Measurements from ENCODE around the gene MED16. TPM values are rescaled to one million over a fixed set of nuclear protein-coding genes. Genes with fewer than 3 reads are reported as not detected.

Gene MED16
- total RNA-seq, 6 donors from 2014 or later: 33.5 to 110 (median 62.1) TPM

GRCh38 chr19:873084-873483 is 19.9 kb downstream of the MED16 start:
- Histone ChIP-seq H3K27me3 (no peaks in the 10 kb centered on the region), H3K36me3 (peaks cover 5 to 81% (median 53%) of the 10 kb centered on the region in 4 donors), H3K4me1 (peaks cover 9 to 21% (median 14%) of the 10 kb centered on the region in 4 donors), H3K27ac (peak overlapping the region in 2 of 4 donors; percentile 75 to 83), H3K9me3 (no peaks in the 10 kb centered on the region), H3K4me3 (peak overlapping the region in 1 of 4 donors; percentile 36)
- WGBS, 2 donors: 88 to 91% methylated on average over 5 to 6 of the region's 13 CpGs
- TF ChIP-seq CTCF (IDR thresholded peaks at IDR 0.05) (no peak), EP300 (IDR thresholded peaks at IDR 0.05) (no peak), POLR2AphosphoS5 (IDR thresholded peaks at IDR 0.05) (no peak), POLR2A (IDR thresholded peaks at IDR 0.05) (no peak)
- ATAC-seq (ENCODE audit: low FRiP score in 2 of 2) (peak; percentile 37 to 39), DNase-seq (no peak)

GRCh38 chr19:872266-872951 is 20.6 kb downstream of the MED16 start:
- H3K36me3 ChIP-seq: peaks cover 5 to 87% (median 57%) of the 10 kb centered on the region in 4 donors

GRCh38 chr19:871446-872265 is 21.3 kb downstream of the MED16 start:
- H3K4me3 ChIP-seq: no peak overlapping the region
- no peak for DNase-seq
- WGBS, 2 donors: 84 to 93% methylated on average over 13 to 21 of the region's 33 CpGs
- no peaks in the 10 kb centered on the region for H3K9me3 ChIP-seq
- TF ChIP-seq POLR2A (IDR thresholded peaks at IDR 0.05) (no peak), CTCF (IDR thresholded peaks at IDR 0.05) (no peak), POLR2AphosphoS5 (IDR thresholded peaks at IDR 0.05) (no peak), EP300 (IDR thresholded peaks at IDR 0.05) (no peak)
- peaks cover 9 to 21% (median 15%) of the 10 kb centered on the region in 4 donors for H3K4me1 ChIP-seq
- ATAC-seq (ENCODE audit: low FRiP score in 2 of 2): no peak
- peak overlapping the region in 3 of 4 donors; percentile 35 to 83 (median 83) for H3K27ac ChIP-seq
- H3K27me3 ChIP-seq: no peaks in the 10 kb centered on the region
- H3K36me3 ChIP-seq: peaks cover 0 to 82% (median 55%) of the 10 kb centered on the region in 4 donors

More at GRCh38 chr19:872266-872951, 20.6 kb downstream of the MED16 start:
- H3K9me3 ChIP-seq: no peaks in the 10 kb centered on the region
- peaks cover 9 to 21% (median 15%) of the 10 kb centered on the region in 4 donors for H3K4me1 ChIP-seq
- H3K4me3 ChIP-seq: peak overlapping the region in 1 of 4 donors; percentile 36
- 70 to 76% methylated on average over 17 to 26 of the region's 27 CpGs for WGBS, 2 donors
- TF ChIP-seq POLR2AphosphoS5 (IDR thresholded peaks at IDR 0.05): no peak
- TF ChIP-seq EP300 (IDR thresholded peaks at IDR 0.05): no peak
- TF ChIP-seq POLR2A (IDR thresholded peaks at IDR 0.05): no peak
- no peak for TF ChIP-seq CTCF (IDR thresholded peaks at IDR 0.05)
- ATAC-seq (ENCODE audit: low FRiP score in 2 of 2) (peak; percentile 69 to 76), DNase-seq (peak; percentile 48 to 86)
- no peaks in the 10 kb centered on the region for H3K27me3 ChIP-seq
- peak overlapping the region; percentile 32 to 83 (median 55) for H3K27ac ChIP-seq

GRCh38 chr19:870963-871401 is 22.0 kb downstream of the MED16 start:
- ATAC-seq (ENCODE audit: low FRiP score in 2 of 2) (no peak), DNase-seq (peak in 1 of 2 donors; percentile 91)
- Histone ChIP-seq H3K27ac (peak overlapping the region in 2 of 4 donors; percentile 35 to 83), H3K9me3 (no peaks in the 10 kb centered on the region), H3K4me3 (no peak overlapping the region), H3K27me3 (no peaks in the 10 kb centered on the region), H3K36me3 (peaks cover 0 to 75% (median 52%) of the 10 kb centered on the region in 4 donors), H3K4me1 (peaks cover 9 to 21% (median 15%) of the 10 kb centered on the region in 4 donors)
- WGBS, 2 donors: 62 to 85% methylated on average over 12 to 24 of the region's 28 CpGs
- no peak for TF ChIP-seq EP300 (IDR thresholded peaks at IDR 0.05)
- peak; percentile 65 to 70 for TF ChIP-seq POLR2AphosphoS5 (IDR thresholded peaks at IDR 0.05)

- 87 to 94% methylated on average over 7 to 8 of the region's 8 CpGs for WGBS, 2 donors
- TF ChIP-seq POLR2A (IDR thresholded peaks at IDR 0.05): no peak
- no peak for TF ChIP-seq CTCF (IDR thresholded peaks at IDR 0.05)
- no peak for TF ChIP-seq EP300 (IDR thresholded peaks at IDR 0.05)
- TF ChIP-seq POLR2AphosphoS5 (IDR thresholded peaks at IDR 0.05): no peak
- no peaks in the 10 kb centered on the region for H3K27me3 ChIP-seq
- ATAC-seq (ENCODE audit: low FRiP score in 2 of 2): no peak
- DNase-seq: no peak
- H3K4me1 ChIP-seq: peaks cover 9 to 21% (median 15%) of the 10 kb centered on the region in 4 donors
- no peak overlapping the region for H3K4me3 ChIP-seq
- peaks cover 0 to 69% (median 46%) of the 10 kb centered on the region in 4 donors for H3K36me3 ChIP-seq
- H3K9me3 ChIP-seq: no peaks in the 10 kb centered on the region
- H3K27ac ChIP-seq: peak overlapping the region; percentile 29 to 83 (median 72)
Measured at GRCh38 chr19:870314-870713, 22.7 kb downstream of the MED16 start.
